H9 (cell line): ENCODE results near the gene CDH22. TPM values are rescaled to one million over a fixed set of nuclear protein-coding genes. Genes with fewer than 3 reads are reported as not detected.

Source experiments
- DNase-seq: peaks from one replicate; pipeline ENCODE4 v3.0.0-alpha.2; 2017
- H2AFZ ChIP-seq: one replicate; pipeline ENCODE4 v1.6.1; 2013; ENCODE audit warnings: mild to moderate bottlenecking, low read length, control low read depth, moderate library complexity
- H2AK5ac ChIP-seq: 2 replicates; pipeline ENCODE4 v1.6.1; 2013; ENCODE audit warnings: low read length, control low read depth, mixed read lengths; ENCODE audit not compliant: insufficient read length
- H2BK120ac ChIP-seq: one replicate; pipeline ENCODE4 v1.6.1; 2013; ENCODE audit warnings: low read depth, mild to moderate bottlenecking, low read length, control low read depth, inconsistent platforms; ENCODE audit not compliant: poor library complexity, severe bottlenecking
- H2BK12ac ChIP-seq: 2 replicates; pipeline ENCODE4 v1.6.1; 2013; ENCODE audit warnings: low read length, control low read depth, mixed read lengths, low read depth; ENCODE audit not compliant: insufficient read length
- H2BK15ac ChIP-seq: 2 replicates; pipeline ENCODE4 v1.6.1; 2013; ENCODE audit warnings: low read depth, low read length, control low read depth
- H2BK20ac ChIP-seq: one replicate; pipeline ENCODE4 v1.6.1; 2013; ENCODE audit warnings: low read depth, mild to moderate bottlenecking, low read length, control low read depth, inconsistent platforms; ENCODE audit not compliant: poor library complexity, severe bottlenecking
- H2BK5ac ChIP-seq: 2 replicates; pipeline ENCODE4 v1.6.1; 2013; ENCODE audit warnings: low read length, control low read depth, mixed read lengths; ENCODE audit not compliant: insufficient read length
- H3K14ac ChIP-seq: 2 replicates; pipeline ENCODE4 v1.6.1; 2013; ENCODE audit warnings: low read length, control low read depth; ENCODE audit not compliant: insufficient read depth
- H3K18ac ChIP-seq: 2 replicates; pipeline ENCODE4 v1.6.1; 2013; ENCODE audit warnings: low read depth, mild to moderate bottlenecking, mixed read lengths, low read length, control low read depth; ENCODE audit not compliant: insufficient read length
- H3K23ac ChIP-seq: 2 replicates; pipeline ENCODE4 v1.6.1; 2013; ENCODE audit warnings: low read length, control low read depth, mixed read lengths, low read depth; ENCODE audit not compliant: insufficient read length
- H3K23me2 ChIP-seq: 2 replicates; pipeline ENCODE4 v1.6.1; 2013; ENCODE audit warnings: low read depth, mild to moderate bottlenecking, mixed read lengths, low read length, control low read depth; ENCODE audit not compliant: insufficient read length, poor library complexity, severe bottlenecking
- H3K27ac ChIP-seq: 2 replicates; pipeline ENCODE4 v1.5.1; 2013; ENCODE audit warnings: low read length, control low read depth, mixed read lengths, low read depth; ENCODE audit not compliant: insufficient read length
- H3K27me3 ChIP-seq: 2 replicates; pipeline ENCODE4 v1.6.1; 2013; ENCODE audit warnings: low read length, control low read depth, inconsistent platforms; ENCODE audit not compliant: insufficient read depth
- H3K4ac ChIP-seq: 2 replicates; pipeline ENCODE4 v1.6.1; 2013; ENCODE audit warnings: low read depth, mild to moderate bottlenecking, control low read depth, inconsistent platforms, low read length, moderate library complexity
- H3K4me1 ChIP-seq: 2 replicates; pipeline ENCODE4 v1.6.1; 2013; ENCODE audit warnings: low read length, control low read depth, inconsistent platforms; ENCODE audit not compliant: insufficient read depth
- H3K4me2 ChIP-seq: 2 replicates; pipeline ENCODE4 v1.6.1; 2013; ENCODE audit warnings: low read length, control low read depth, mixed read lengths; ENCODE audit not compliant: insufficient read length, insufficient read depth
- H3K56ac ChIP-seq: 2 replicates; pipeline ENCODE4 v1.6.1; 2013; ENCODE audit warnings: low read depth, mild to moderate bottlenecking, mixed read lengths, low read length, control low read depth; ENCODE audit not compliant: insufficient read length
- H3K79me1 ChIP-seq: 2 replicates; pipeline ENCODE4 v1.6.1; 2013; ENCODE audit warnings: low read depth, mild to moderate bottlenecking, moderate library complexity, low read length, control low read depth, inconsistent platforms; ENCODE audit not compliant: insufficient read depth, poor library complexity, severe bottlenecking
- H3K79me2 ChIP-seq: 2 replicates; pipeline ENCODE4 v1.6.1; 2013; ENCODE audit warnings: low read length, control low read depth, inconsistent platforms; ENCODE audit not compliant: insufficient read depth
- H3K9ac ChIP-seq: 2 replicates; pipeline ENCODE4 v1.6.1; 2013; ENCODE audit warnings: low read length, control low read depth, mixed read lengths; ENCODE audit not compliant: insufficient read length; ENCODE audit errors: extremely low read depth
- H3K9me3 ChIP-seq: one replicate; pipeline ENCODE4 v1.6.1; 2013; ENCODE audit warnings: low read depth, low read length, inconsistent platforms; ENCODE audit not compliant: control insufficient read depth
- H3T11ph ChIP-seq: one replicate; pipeline ENCODE4 v1.6.1; 2013; ENCODE audit warnings: mild to moderate bottlenecking, low read length, control low read depth, inconsistent platforms
- H4K20me1 ChIP-seq: one replicate; pipeline ENCODE4 v1.6.1; 2013; ENCODE audit not compliant: control insufficient read depth, insufficient read length, insufficient read depth
- H4K5ac ChIP-seq: 2 replicates; pipeline ENCODE4 v1.6.1; 2013; ENCODE audit warnings: low read depth, mild to moderate bottlenecking, mixed read lengths, low read length, control low read depth; ENCODE audit not compliant: insufficient read length
- H4K8ac ChIP-seq: replicated peaks from 2 replicates; pipeline ENCODE4 v1.6.1; 2013; ENCODE audit warnings: low read length, control low read depth, mixed read lengths, low read depth; ENCODE audit not compliant: insufficient read length
- H4K91ac ChIP-seq: 2 replicates; pipeline ENCODE4 v1.6.1; 2013; ENCODE audit warnings: low read depth, mild to moderate bottlenecking, moderate library complexity, mixed read lengths, low read length, control low read depth; ENCODE audit not compliant: insufficient read length
- H3K27ac Mint-ChIP-seq, 3 experiments: 2 replicates in 2 of 3; 3 replicates in 1 of 3; pipeline ENCODE4 v1.8.0; 2020 to 2021; ENCODE audit warnings: mixed read lengths in 3 of 3, mild to moderate bottlenecking in 1 of 3, moderate library complexity in 1 of 3
- H3K27me3 Mint-ChIP-seq: 2 replicates; pipeline ENCODE4 v1.8.0; 2021; ENCODE audit warnings: low read depth, mild to moderate bottlenecking, moderate library complexity, mixed read lengths
- H3K36me3 Mint-ChIP-seq, 3 experiments: 2 replicates in 2 of 3; 3 replicates in 1 of 3; pipeline ENCODE4 v1.8.0; 2020 to 2021; ENCODE audit warnings: low read depth in 3 of 3, mixed read lengths in 3 of 3; ENCODE audit not compliant: insufficient read depth in 1 of 3
- H3K4me1 Mint-ChIP-seq, 2 experiments: 2 replicates each; pipeline ENCODE4 v1.8.0; 2020; ENCODE audit warnings: mixed read lengths in 2 of 2
- H3K4me3 Mint-ChIP-seq, 2 experiments: 2 replicates in 1 of 2; 3 replicates in 1 of 2; pipeline ENCODE4 v1.8.0; 2020 to 2021; ENCODE audit warnings: mild to moderate bottlenecking in 2 of 2, mixed read lengths in 2 of 2, moderate library complexity in 1 of 2
- H3K9me3 Mint-ChIP-seq, 2 experiments: 2 replicates in 1 of 2; 3 replicates in 1 of 2; pipeline ENCODE4 v1.8.0; 2020; ENCODE audit warnings: mild to moderate bottlenecking in 2 of 2, mixed read lengths in 2 of 2, moderate library complexity in 1 of 2
- WGBS: extraction: QIAGEN DNeasy Blood & Tissue Kit; methylation state at CpG from one replicate; pipeline ENCODE4 v1.1.7; 2013; ENCODE audit warnings: missing lambda C conversion rate, low lambda C conversion rate, mixed read lengths; ENCODE audit not compliant: insufficient read length; ENCODE audit errors: extremely low coverage; 5-methylcytosine and 5-hydroxymethylcytosine counted together
- total RNA-seq: library from RNA; stranded (reverse); gene quantifications from 2 replicates; pipeline ENCODE4 v1.2.1, GENCODE V29; 2021
- TF ChIP-seq, protein P1 (sequence below): fragments of 200-600 bp; sonication (generic); conservative IDR thresholded peaks from 3 replicates; pipeline ENCODE4 v1.8.0; 2021; ENCODE audit warnings: antibody characterized with exemption, mild to moderate bottlenecking

The CDH22 gene
- total RNA-seq, 1 experiment from 2014 or later: not detected

DNA sequence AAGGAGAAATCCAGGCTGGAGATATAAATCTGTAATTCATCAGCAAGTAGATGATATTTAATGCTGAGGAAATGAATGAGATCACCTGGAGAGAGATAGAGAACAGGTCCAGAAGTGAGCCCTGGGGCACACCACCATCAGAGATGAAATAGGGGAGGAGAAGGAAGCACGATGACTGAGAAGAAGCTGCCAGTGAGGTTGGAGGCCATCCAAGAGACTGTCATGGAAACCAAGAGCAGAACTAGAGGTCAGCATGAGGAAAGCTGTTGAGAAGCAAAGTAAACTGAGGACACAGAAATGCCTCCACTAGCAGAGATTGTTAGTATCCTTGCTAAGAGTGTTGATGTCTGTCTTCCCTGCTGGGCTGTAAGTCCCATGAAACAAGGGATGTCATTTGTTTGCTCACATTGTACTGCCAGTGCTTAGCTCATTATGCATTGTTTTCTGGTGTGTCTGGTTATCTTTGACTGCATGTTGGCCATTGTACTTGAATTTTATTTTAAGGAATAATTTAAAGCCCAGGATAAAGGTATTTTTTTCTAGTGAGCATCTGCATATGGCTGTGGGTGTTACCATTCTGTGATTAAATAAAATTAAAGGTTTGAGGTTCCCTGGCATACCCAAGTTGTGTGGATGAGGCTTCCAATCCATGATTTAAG lies 35.8 kb downstream of the CDH22 start:
- Histone ChIP-seq H2AFZ (no peak overlapping the region), H3K27me3 (no peaks in the 10 kb centered on the region), H4K8ac (no peak overlapping the region), H2BK120ac (no peak overlapping the region), H3K14ac (no peak overlapping the region), H4K91ac (no peak overlapping the region), H3K23me2 (no peaks in the 10 kb centered on the region), H3K9me3 (no peaks in the 10 kb centered on the region), H3K79me2 (no peaks in the 10 kb centered on the region), H2BK5ac (no peak overlapping the region), H2BK20ac (no peak overlapping the region), H2BK12ac (no peak overlapping the region), H4K20me1 (no peaks in the 10 kb centered on the region), H3K27ac (no peak overlapping the region), H3K9ac (no peak overlapping the region), H2BK15ac (no peak overlapping the region), H3K4ac (no peak overlapping the region), H3K4me2 (no peak overlapping the region), H4K5ac (no peak overlapping the region), H3K23ac (no peak overlapping the region), H3K18ac (no peak overlapping the region), H3K4me1 (no peaks in the 10 kb centered on the region), H2AK5ac (no peak overlapping the region), H3K79me1 (no peaks in the 10 kb centered on the region), H3K56ac (no peak overlapping the region), H3T11ph (no peak overlapping the region)
- H3K4me3 Mint-ChIP-seq: no peak overlapping the region
- H3K9me3 Mint-ChIP-seq: peaks cover 0 to 3% of the 10 kb centered on the region in 2 experiments; a peak in 1 of 5 replicates
- WGBS: no CpG with 5 or more reads among the region's 1 CpG
- H3K4me1 Mint-ChIP-seq: peaks cover 11 to 31% of the 10 kb centered on the region in 2 experiments
- TF ChIP-seq, protein P1, sequence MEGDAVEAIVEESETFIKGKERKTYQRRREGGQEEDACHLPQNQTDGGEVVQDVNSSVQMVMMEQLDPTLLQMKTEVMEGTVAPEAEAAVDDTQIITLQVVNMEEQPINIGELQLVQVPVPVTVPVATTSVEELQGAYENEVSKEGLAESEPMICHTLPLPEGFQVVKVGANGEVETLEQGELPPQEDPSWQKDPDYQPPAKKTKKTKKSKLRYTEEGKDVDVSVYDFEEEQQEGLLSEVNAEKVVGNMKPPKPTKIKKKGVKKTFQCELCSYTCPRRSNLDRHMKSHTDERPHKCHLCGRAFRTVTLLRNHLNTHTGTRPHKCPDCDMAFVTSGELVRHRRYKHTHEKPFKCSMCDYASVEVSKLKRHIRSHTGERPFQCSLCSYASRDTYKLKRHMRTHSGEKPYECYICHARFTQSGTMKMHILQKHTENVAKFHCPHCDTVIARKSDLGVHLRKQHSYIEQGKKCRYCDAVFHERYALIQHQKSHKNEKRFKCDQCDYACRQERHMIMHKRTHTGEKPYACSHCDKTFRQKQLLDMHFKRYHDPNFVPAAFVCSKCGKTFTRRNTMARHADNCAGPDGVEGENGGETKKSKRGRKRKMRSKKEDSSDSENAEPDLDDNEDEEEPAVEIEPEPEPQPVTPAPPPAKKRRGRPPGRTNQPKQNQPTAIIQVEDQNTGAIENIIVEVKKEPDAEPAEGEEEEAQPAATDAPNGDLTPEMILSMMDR: no peak
- DNase-seq: no peak
- no peak overlapping the region for H3K27ac Mint-ChIP-seq
- H3K36me3 Mint-ChIP-seq: no peaks in the 10 kb centered on the region
- H3K27me3 Mint-ChIP-seq: peaks cover 31% of the 10 kb centered on the region
